KOPT-K1 (cell line): ENCODE results near the gene AVEN.
"Not testable (repeated sequence)": the region's sequence is repeated elsewhere in the genome, so short reads cannot be mapped to it uniquely, and the experiment has no call there.

Experiments
- H3K27ac ChIP-seq: fragments of 200-600 bp; sonication (generic); 2 replicates; pipeline ENCODE4 v1.5.1; 2016; ENCODE audit warnings: antibody characterized with exemption, mild to moderate bottlenecking, low read depth, low read length; ENCODE audit not compliant: poor library complexity, severe bottlenecking
- H3K36me3 ChIP-seq: fragments of 200-600 bp; sonication (generic); 2 replicates; pipeline ENCODE4 v1.5.1; 2017; ENCODE audit warnings: antibody characterized with exemption, mild to moderate bottlenecking, low read length, moderate library complexity; ENCODE audit not compliant: insufficient read depth
- H3K9me3 ChIP-seq: fragments of 200-600 bp; sonication (generic); 2 replicates; pipeline ENCODE4 v1.5.1; 2017; ENCODE audit warnings: antibody characterized with exemption, low read length, mild to moderate bottlenecking; ENCODE audit not compliant: insufficient read depth, poor library complexity, severe bottlenecking

Gene AVEN

GRCh38 chr15:34018021-34018645, 20.9 kb downstream of the AVEN start:
- H3K27ac ChIP-seq = no peak overlapping the region
- no peaks in the 10 kb centered on the region for H3K9me3 ChIP-seq
- H3K36me3 ChIP-seq = no peaks in the 10 kb centered on the region

GRCh38 chr15:34014556-34014955, 24.4 kb downstream of the AVEN start:
- H3K27ac ChIP-seq = no peak overlapping the region
- no peaks in the 10 kb centered on the region for H3K9me3 ChIP-seq

GRCh38 chr15:34013746-34014145, 25.3 kb downstream of the AVEN start:
- H3K36me3 ChIP-seq = no peaks in the 10 kb centered on the region
- H3K9me3 ChIP-seq = no peaks in the 10 kb centered on the region
- no peak overlapping the region for H3K27ac ChIP-seq

More at GRCh38 chr15:34014556-34014955, 24.4 kb downstream of the AVEN start:
- no peaks in the 10 kb centered on the region for H3K36me3 ChIP-seq

GRCh38 chr15:34012461-34013028, 26.5 kb downstream of the AVEN start:
- Histone ChIP-seq H3K9me3 (no peaks in the 10 kb centered on the region), H3K27ac (no peak overlapping the region), H3K36me3 (no peaks in the 10 kb centered on the region)

GRCh38 chr15:34011481-34011880, 27.5 kb downstream of the AVEN start:
- H3K36me3 ChIP-seq = no peaks in the 10 kb centered on the region
- H3K27ac ChIP-seq = no peak overlapping the region
- no peaks in the 10 kb centered on the region for H3K9me3 ChIP-seq

- Histone ChIP-seq H3K36me3 (no peaks in the 10 kb centered on the region), H3K9me3 (no peaks in the 10 kb centered on the region), H3K27ac (no peak overlapping the region)
These were observed 28.1 kb downstream of the AVEN start for GRCh38 chr15:34010921-34011320.

- Histone ChIP-seq H3K27ac (no peak overlapping the region), H3K9me3 (no peaks in the 10 kb centered on the region), H3K36me3 (no peaks in the 10 kb centered on the region)
These were observed 29.3 kb downstream of the AVEN start for GRCh38 chr15:34009656-34010055.

GRCh38 chr15:34006381-34006780, 32.6 kb downstream of the AVEN start:
- Histone ChIP-seq H3K9me3 (no peaks in the 10 kb centered on the region), H3K36me3 (no peaks in the 10 kb centered on the region), H3K27ac (no peak overlapping the region)

- Histone ChIP-seq H3K36me3 (no peaks in the 10 kb centered on the region), H3K27ac (no peak overlapping the region), H3K9me3 (no peaks in the 10 kb centered on the region)
These were observed 37.5 kb downstream of the AVEN start for GRCh38 chr15:34001536-34001935.

- not testable (repeated sequence) for H3K9me3 ChIP-seq, H3K36me3 ChIP-seq, H3K27ac ChIP-seq
These were observed 43.3 kb downstream of the AVEN start for GRCh38 chr15:33995666-33996065.

GRCh38 chr15:33994005-33994615, 44.9 kb downstream of the AVEN start:
- Histone ChIP-seq H3K36me3 (no peaks in the 10 kb centered on the region), H3K9me3 (no peaks in the 10 kb centered on the region), H3K27ac (no peak overlapping the region)

- no peak overlapping the region for H3K27ac ChIP-seq
- H3K9me3 ChIP-seq = no peaks in the 10 kb centered on the region
- no peaks in the 10 kb centered on the region for H3K36me3 ChIP-seq
These were observed 50.6 kb downstream of the AVEN start for GRCh38 chr15:33988384-33988783.

- H3K27ac ChIP-seq = no peak overlapping the region
- no peaks in the 10 kb centered on the region for H3K9me3 ChIP-seq
- H3K36me3 ChIP-seq = no peaks in the 10 kb centered on the region
These were observed 51.6 kb downstream of the AVEN start for GRCh38 chr15:33987444-33987843.

- no peaks in the 10 kb centered on the region for H3K36me3 ChIP-seq
- H3K27ac ChIP-seq = no peak overlapping the region
These were observed 53.3 kb downstream of the AVEN start for GRCh38 chr15:33985751-33986150.

GRCh38 chr15:33985287-33985686, 53.7 kb downstream of the AVEN start:
- H3K27ac ChIP-seq = no peak overlapping the region

More at GRCh38 chr15:33985751-33986150, 53.3 kb downstream of the AVEN start:
- no peaks in the 10 kb centered on the region for H3K9me3 ChIP-seq

GRCh38 chr15:33982516-33982915, 56.5 kb downstream of the AVEN start:
- no peak overlapping the region for H3K27ac ChIP-seq
- H3K36me3 ChIP-seq = no peaks in the 10 kb centered on the region
- no peaks in the 10 kb centered on the region for H3K9me3 ChIP-seq

More at GRCh38 chr15:33985287-33985686, 53.7 kb downstream of the AVEN start:
- Histone ChIP-seq H3K36me3 (no peaks in the 10 kb centered on the region), H3K9me3 (no peaks in the 10 kb centered on the region)
